Activated naive CD4-positive, alpha-beta T cell treated with anti-CD3 and anti-CD28 coated beads, Interleukin-2, amount 50 U/mL, for 72 hours (primary cell): Measurements from ENCODE around the gene POLR2E. TPM values are rescaled to one million over a fixed set of nuclear protein-coding genes. Genes with fewer than 3 reads are reported as not detected.
"Not testable (repeated sequence)": the region's sequence is repeated elsewhere in the genome, so short reads cannot be mapped to it uniquely, and the experiment has no call there.

ENCODE experiments used
- ATAC-seq, 2 donors: fragments of 150-1000 bp; cut with Tn5 transposase; 2 replicates each; pipeline ENCODE4 v1.10.0; 2021; ENCODE audit warnings: mild to moderate bottlenecking in 2 of 2, moderate library complexity in 2 of 2
- DNase-seq, 2 donors: peaks; one replicate each; pipeline ENCODE4 v3.0.0; 2021 to 2022; ENCODE audit warnings: low spot score in 2 of 2
- H3K27ac Mint-ChIP-seq, 2 donors: one replicate each; pipeline ENCODE4 v1.8.0; 2022; ENCODE audit warnings: mild to moderate bottlenecking in 2 of 2, mixed read lengths in 2 of 2
- H3K36me3 Mint-ChIP-seq, 2 donors: one replicate each; pipeline ENCODE4 v1.8.0; 2022; ENCODE audit warnings: mixed read lengths in 2 of 2
- H3K9me3 Mint-ChIP-seq, 2 donors: one replicate each; pipeline ENCODE4 v1.8.0; 2022; ENCODE audit warnings: mixed read lengths in 2 of 2
- total RNA-seq, 2 donors: library from RNA; stranded (reverse); gene quantifications; one replicate each; pipeline ENCODE4 v1.2.3, GENCODE V29; 2022

POLR2E gene
- total RNA-seq, 2 donors from 2014 or later = 248 to 259 TPM

GRCh38 chr19:1130771-1131717 lies 35.9 kb upstream of the POLR2E start:
- peaks cover 8 to 30% of the 10 kb centered on the region in 2 donors for H3K36me3 Mint-ChIP-seq
- DNase-seq (peak in 1 of 2 donors; percentile 42), ATAC-seq (peak; percentile 3 to 4)
- H3K27ac Mint-ChIP-seq = peak overlapping the region; percentile 94 to 97
- no peaks in the 10 kb centered on the region for H3K9me3 Mint-ChIP-seq

GRCh38 chr19:1129535-1129934 lies 34.4 kb upstream of the POLR2E start:
- Mint-ChIP-seq H3K36me3 (peaks cover 8 to 30% of the 10 kb centered on the region in 2 donors), H3K27ac (peak overlapping the region; percentile 87 to 97), H3K9me3 (no peaks in the 10 kb centered on the region)
- DNase-seq (no peak), ATAC-seq (no peak)

DNA sequence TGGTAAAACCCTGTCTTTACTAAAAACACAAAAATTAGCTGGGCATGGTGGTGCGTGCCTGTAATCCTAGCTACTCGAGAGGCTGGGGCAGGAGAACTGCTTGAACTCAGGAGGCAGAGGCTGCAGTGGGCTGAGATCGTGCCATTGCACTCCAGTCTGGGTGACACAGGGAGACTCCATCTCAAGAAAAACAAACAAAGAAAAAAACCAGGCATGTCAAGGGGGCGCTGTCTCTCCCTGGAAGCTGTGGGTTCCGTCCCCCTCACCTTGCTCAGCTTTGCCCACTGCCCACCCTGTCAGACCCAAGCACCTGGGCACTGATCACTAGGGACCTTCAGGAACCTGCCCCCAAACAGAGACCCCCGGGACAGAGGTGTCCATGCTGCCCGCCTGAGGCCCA lies 33.9 kb upstream of the POLR2E start:
- H3K27ac Mint-ChIP-seq = peak overlapping the region; percentile 82 to 97
- not testable (repeated sequence) for H3K9me3 Mint-ChIP-seq, ATAC-seq, DNase-seq
- H3K36me3 Mint-ChIP-seq = peaks cover 8 to 30% of the 10 kb centered on the region in 2 donors

DNA sequence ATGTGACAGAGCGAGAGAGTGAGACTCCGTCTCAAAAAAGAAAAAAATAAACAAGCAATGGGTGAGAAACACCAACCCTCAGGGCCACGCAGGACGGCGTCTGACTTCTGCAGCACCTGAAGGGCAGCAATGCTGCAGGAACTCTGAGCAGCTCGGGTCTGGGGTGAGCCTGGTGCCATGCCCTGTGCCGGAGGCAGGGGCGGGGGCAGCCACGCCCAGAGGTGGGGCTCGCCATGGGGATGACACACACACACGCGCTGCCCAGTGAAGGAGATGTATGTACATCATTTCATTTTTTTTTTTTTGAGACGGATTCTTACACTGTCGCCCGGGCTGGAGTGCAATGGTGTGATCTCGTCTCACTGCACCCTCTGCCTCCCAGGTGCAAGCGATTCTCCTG lies 32.9 kb upstream of the POLR2E start:
- DNase-seq = no peak
- Mint-ChIP-seq H3K36me3 (peaks cover 8 to 25% of the 10 kb centered on the region in 2 donors), H3K27ac (peak overlapping the region; percentile 44 to 70), H3K9me3 (no peaks in the 10 kb centered on the region)
- ATAC-seq = no peak

DNA sequence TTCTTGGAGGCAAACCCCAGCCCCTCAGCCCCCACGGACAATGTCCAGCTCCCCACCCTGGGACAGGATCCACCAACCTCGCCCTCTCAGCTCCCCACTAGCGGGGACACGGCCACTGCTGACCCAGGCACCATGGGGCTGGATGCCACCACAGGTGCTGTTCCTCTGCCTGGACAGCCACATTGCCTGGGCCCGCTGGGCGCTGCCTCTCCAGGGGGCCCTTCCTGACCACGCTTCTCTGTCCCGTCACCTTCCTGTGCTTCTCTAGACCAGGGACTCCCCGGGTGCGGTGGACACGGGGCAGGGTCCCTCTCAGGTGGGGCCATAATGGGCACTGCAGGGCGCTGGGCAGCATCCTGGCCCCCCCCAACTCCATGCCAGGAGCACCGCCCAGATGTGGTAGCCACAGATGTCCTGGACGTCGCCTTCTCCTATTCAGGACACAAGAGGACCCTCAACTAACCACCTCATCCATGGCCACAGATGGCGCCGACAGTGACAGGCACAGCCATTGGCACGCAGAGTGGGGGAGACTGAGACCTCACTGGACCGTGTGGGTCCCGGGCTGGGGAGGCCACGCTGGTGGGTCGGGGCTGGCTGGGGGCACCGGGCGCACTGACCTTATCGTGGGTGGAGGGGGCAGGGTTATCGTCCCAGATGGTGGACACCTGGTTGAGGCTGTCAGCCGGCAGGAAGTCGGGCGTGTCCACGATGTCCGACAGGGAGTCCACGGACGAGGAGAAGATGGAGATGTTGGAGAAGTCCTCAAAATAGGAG lies 32.0 kb upstream of the POLR2E start:
- Mint-ChIP-seq H3K36me3 (peaks cover 8 to 25% of the 10 kb centered on the region in 2 donors), H3K9me3 (no peaks in the 10 kb centered on the region), H3K27ac (peak overlapping the region; percentile 44 to 70)
- no peak for DNase-seq
- no peak for ATAC-seq

GRCh38 chr19:1125601-1126467 lies 30.7 kb upstream of the POLR2E start:
- Mint-ChIP-seq H3K9me3 (no peaks in the 10 kb centered on the region), H3K27ac (peak overlapping the region; percentile 60 to 95), H3K36me3 (peaks cover 6 to 29% of the 10 kb centered on the region in 2 donors)
- ATAC-seq (no peak), DNase-seq (no peak)

DNA sequence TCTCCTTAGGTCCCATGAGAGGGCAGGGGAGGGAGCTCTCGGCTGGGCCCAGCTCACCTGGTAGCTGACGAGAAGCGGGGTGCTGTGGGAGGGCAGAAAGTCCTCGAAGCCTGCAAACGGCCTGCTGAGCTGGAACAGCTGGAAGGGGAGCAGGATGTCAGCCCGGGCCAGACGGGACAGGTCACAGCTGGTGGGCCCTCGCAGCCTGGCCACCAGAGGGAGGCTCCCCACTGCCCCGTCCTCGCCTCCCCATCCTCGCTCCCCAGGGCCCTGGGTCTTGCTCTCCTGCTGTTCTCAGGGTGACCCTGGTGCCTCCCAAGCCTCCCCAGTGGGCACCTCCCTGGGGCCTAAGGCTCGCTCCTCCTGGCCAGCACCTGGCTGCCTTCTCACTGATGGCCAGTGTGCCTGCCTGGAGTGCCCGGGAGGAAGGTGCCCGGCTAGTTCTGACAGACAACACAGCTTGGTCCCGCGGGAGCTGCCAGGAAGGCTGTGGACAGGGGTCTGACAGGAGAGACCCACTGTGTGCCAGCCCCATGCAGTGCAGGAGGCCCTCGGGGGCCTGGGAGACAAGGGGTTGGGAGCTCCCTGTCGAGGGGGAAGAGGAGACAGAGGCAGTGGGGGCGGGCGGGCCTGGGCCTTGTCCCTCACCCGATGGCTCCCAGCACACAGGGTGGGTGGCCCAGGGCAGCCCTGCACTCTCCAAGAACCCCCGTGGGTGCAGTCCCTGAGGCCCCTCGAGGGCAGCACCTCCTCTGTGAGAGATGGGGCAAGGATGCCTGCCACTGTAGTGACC lies 28.9 kb upstream of the POLR2E start:
- H3K9me3 Mint-ChIP-seq = no peaks in the 10 kb centered on the region
- H3K27ac Mint-ChIP-seq = peak overlapping the region in 1 of 2 donors; percentile 62
- DNase-seq = no peak
- no peak for ATAC-seq
- H3K36me3 Mint-ChIP-seq = peaks cover 0 to 20% of the 10 kb centered on the region in 2 donors

GRCh38 chr19:1123381-1123780 lies 28.2 kb upstream of the POLR2E start:
- H3K9me3 Mint-ChIP-seq = no peaks in the 10 kb centered on the region
- H3K27ac Mint-ChIP-seq = no peak overlapping the region
- ATAC-seq (peak in 1 of 2 donors; percentile 9), DNase-seq (no peak)
- H3K36me3 Mint-ChIP-seq = peaks cover 0 to 24% of the 10 kb centered on the region in 2 donors

- DNase-seq (peak in 1 of 2 donors; percentile 68), ATAC-seq (peak; percentile 59 to 74)
- Mint-ChIP-seq H3K9me3 (no peaks in the 10 kb centered on the region), H3K36me3 (peaks cover 0 to 26% of the 10 kb centered on the region in 2 donors), H3K27ac (peak overlapping the region in 1 of 2 donors; percentile 74)
Measured at GRCh38 chr19:1122972-1123363, 27.8 kb upstream of the POLR2E start.

DNA sequence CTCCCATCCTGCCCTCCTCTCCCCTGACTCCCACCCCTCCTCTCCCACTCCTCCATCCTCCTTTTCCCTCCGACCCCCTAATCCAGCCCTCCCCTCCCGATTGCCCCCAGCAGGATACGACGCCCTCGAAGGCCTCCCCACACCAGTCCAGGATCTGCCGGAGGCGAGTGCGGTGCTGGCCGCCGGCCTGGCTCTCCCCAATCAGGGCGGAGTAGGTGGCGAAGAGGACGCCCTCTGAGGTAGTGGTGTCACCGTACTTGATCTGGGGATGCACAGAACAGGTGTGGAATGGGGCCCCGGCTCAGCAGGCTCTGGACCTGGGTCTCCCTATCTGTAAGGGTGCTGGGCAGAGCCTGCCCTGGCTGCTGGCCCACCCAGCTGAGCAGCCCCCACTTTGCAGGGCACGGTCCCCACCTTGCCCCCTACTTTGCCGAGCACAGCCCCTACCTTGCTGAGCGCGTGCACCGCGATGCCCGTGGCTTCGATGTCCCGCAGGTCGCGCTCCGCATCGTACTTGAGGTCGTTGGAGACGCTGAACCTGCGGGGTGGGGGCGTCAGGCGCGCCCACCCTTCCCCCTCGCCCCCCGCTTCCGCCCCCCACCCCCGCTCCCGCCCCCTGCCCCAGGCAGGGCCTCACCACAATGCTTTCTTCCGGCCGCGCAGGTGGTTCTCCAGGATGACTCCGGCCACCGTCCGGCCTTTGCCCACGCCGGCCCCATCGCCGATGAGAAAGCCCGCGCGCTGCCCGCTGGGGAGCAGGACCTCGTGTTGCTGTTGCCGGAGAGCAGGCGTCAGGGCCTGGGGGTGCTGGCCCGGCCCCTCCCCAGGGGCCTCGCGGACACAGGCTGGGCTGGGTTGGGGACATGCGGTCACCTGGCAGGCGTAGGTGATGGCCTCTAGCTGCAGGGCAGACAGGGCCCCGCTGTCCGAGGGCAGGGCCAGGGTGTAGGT lies 27.1 kb upstream of the POLR2E start:
- H3K36me3 Mint-ChIP-seq = peaks cover 0 to 19% of the 10 kb centered on the region in 2 donors
- H3K27ac Mint-ChIP-seq = peak overlapping the region in 1 of 2 donors; percentile 74
- no peak for ATAC-seq

DNA sequence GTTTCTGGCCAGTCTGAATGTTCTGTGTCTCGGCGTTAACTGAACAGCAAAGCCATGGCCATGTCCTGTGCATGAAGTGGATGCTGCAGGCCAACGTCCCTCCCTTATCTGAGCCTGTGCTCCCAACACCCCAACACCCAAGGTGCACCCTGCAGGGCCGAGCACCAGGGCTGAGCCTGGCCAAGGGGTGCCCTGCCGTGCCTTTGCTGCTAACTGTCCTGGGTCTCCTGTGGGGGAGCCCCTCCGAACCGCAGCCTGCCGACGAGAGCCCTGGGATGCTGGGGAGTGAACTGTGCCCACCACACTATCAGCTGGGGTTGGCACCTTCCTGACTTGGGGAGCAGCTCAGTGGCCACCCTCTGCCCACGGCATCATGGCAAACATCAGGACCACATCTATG lies 26.2 kb upstream of the POLR2E start:
- H3K36me3 Mint-ChIP-seq = peaks cover 0 to 13% of the 10 kb centered on the region in 2 donors
- ATAC-seq (no peak), DNase-seq (no peak)
- peak overlapping the region in 1 of 2 donors; percentile 50 for H3K27ac Mint-ChIP-seq
- H3K9me3 Mint-ChIP-seq = no peaks in the 10 kb centered on the region

More for the DNA sequence above, 27.1 kb upstream of the POLR2E start:
- DNase-seq = no peak
- H3K9me3 Mint-ChIP-seq = no peaks in the 10 kb centered on the region

- no peaks in the 10 kb centered on the region for H3K9me3 Mint-ChIP-seq
- H3K27ac Mint-ChIP-seq = no peak overlapping the region
- H3K36me3 Mint-ChIP-seq = peaks cover 0 to 13% of the 10 kb centered on the region in 2 donors
- ATAC-seq = no peak
- DNase-seq = no peak
Measured at GRCh38 chr19:1119475-1120217, 24.5 kb upstream of the POLR2E start.

DNA sequence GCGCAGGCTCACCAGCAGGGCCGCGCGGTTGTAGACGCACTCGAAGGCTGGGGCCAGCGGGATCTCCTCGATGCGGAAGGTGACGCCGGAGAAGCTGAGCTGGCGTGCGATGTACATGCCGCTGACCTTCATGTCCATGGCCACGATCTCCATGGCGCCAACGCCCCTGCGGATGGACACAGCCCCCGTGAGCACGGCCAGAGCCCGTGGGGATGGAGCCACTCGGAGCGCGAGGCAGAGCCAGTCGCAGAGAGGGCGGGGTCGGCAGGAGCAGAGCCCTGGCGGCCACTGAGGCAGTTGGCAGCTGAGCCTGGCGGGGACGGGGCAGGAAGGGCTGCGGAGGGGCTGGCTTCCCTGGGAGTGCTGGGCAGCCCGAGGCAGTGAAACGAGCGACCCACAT lies 23.8 kb upstream of the POLR2E start:
- H3K36me3 Mint-ChIP-seq = peaks cover 0 to 13% of the 10 kb centered on the region in 2 donors
- H3K27ac Mint-ChIP-seq = peak overlapping the region; percentile 63 to 81
- no peak for ATAC-seq
- no peak for DNase-seq
- H3K9me3 Mint-ChIP-seq = no peaks in the 10 kb centered on the region

- peak overlapping the region; percentile 63 to 81 for H3K27ac Mint-ChIP-seq
- DNase-seq (no peak), ATAC-seq (no peak)
- H3K36me3 Mint-ChIP-seq = peaks cover 0 to 13% of the 10 kb centered on the region in 2 donors
- H3K9me3 Mint-ChIP-seq = no peaks in the 10 kb centered on the region
Measured at GRCh38 chr19:1117654-1118053, 22.5 kb upstream of the POLR2E start.
